Measurements from ENCODE around the gene FRS2.
"Not testable (repeated sequence)": the region's sequence is repeated elsewhere in the genome, so short reads cannot be mapped to it uniquely, and the experiment has no call there.

FRS2 gene

GRCh38 chr12:69601962-69602685, 131.9 kb downstream of the FRS2 start:
- TF ChIP-seq CTCF (IDR thresholded peaks at IDR 0.05; ENCODE audit: extremely low read depth, missing control alignments) = no peak
- no peak for DNase-seq (ENCODE audit: low spot score)

GRCh38 chr12:69602954-69603353, 132.8 kb downstream of the FRS2 start:
- DNase-seq (ENCODE audit: low spot score) = no peak
- no peak for TF ChIP-seq CTCF (IDR thresholded peaks at IDR 0.05; ENCODE audit: extremely low read depth, missing control alignments)

GRCh38 chr12:69603556-69603955, 133.4 kb downstream of the FRS2 start:
- not testable (repeated sequence) for DNase-seq (ENCODE audit: low spot score)

GRCh38 chr12:69604275-69604674, 134.1 kb downstream of the FRS2 start:
- not testable (repeated sequence) for DNase-seq (ENCODE audit: low spot score)

- no peak for DNase-seq (ENCODE audit: low spot score)
Observed at GRCh38 chr12:69608114-69608513, 137.9 kb downstream of the FRS2 start.

GRCh38 chr12:69610126-69610525, 139.9 kb downstream of the FRS2 start:
- TF ChIP-seq CTCF (IDR thresholded peaks at IDR 0.05; ENCODE audit: extremely low read depth, missing control alignments) = no peak
- DNase-seq (ENCODE audit: low spot score) = no peak

More at GRCh38 chr12:69608114-69608513, 137.9 kb downstream of the FRS2 start:
- no peak for TF ChIP-seq CTCF (IDR thresholded peaks at IDR 0.05; ENCODE audit: extremely low read depth, missing control alignments)

- DNase-seq (ENCODE audit: low spot score) = no peak
- no peak for TF ChIP-seq CTCF (IDR thresholded peaks at IDR 0.05; ENCODE audit: extremely low read depth, missing control alignments)
Observed at GRCh38 chr12:69610729-69611128, 140.5 kb downstream of the FRS2 start, which contains the start of gene LRRC10. Gene LRRC10, minus strand, starts transcription at chr12:69610907. Its CDS starts 69 bp downstream, at chr12:69610838.

GRCh38 chr12:69613351-69613750, 143.2 kb downstream of the FRS2 start:
- no peak for DNase-seq (ENCODE audit: low spot score)
- TF ChIP-seq CTCF (IDR thresholded peaks at IDR 0.05; ENCODE audit: extremely low read depth, missing control alignments) = no peak
